ENCODE results near the gene PEX3.

The PEX3 gene

GRCh38 chr6:143540192-143540591 is 89.6 kb downstream of the PEX3 start:
- DNase-seq, result no peak
